PC-9 (cell line): Measurements from ENCODE around the gene SLC1A7.

Experiments
- EZH2 ChIP-seq: fragments of 200-600 bp; sonication (generic); IDR thresholded peaks from 2 replicates; pipeline ENCODE4 v1.8.0; 2017; ENCODE audit warnings: antibody characterized with exemption, low read depth
- TF ChIP-seq, protein P1 (sequence below): fragments of 200-600 bp; sonication (generic); conservative IDR thresholded peaks from 2 replicates; pipeline ENCODE4 v1.6.1; 2017; ENCODE audit warnings: mixed run types, antibody characterized with exemption, mild to moderate bottlenecking, moderate library complexity

DNA sequence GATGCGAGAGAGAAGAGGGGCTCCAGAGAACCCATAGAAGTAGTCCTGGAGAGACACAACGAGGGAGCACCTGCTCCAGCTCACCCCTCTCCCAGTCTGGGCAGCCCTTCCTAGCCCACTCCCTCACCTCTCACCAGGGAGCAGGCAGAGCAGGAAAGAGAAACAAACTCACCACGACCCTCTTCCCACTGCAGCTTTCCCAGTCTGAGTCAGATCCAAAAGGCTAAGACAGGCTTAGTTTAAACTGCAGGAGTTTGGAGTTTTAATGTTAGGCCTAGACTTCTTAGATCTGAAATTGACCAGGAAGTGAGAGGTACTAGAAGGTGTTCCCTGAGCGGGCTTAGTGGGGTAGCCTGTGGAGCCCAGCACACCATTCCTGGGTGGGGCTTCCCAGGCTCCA, 29.6 kb downstream of the SLC1A7 start:
- TF ChIP-seq, protein P1, sequence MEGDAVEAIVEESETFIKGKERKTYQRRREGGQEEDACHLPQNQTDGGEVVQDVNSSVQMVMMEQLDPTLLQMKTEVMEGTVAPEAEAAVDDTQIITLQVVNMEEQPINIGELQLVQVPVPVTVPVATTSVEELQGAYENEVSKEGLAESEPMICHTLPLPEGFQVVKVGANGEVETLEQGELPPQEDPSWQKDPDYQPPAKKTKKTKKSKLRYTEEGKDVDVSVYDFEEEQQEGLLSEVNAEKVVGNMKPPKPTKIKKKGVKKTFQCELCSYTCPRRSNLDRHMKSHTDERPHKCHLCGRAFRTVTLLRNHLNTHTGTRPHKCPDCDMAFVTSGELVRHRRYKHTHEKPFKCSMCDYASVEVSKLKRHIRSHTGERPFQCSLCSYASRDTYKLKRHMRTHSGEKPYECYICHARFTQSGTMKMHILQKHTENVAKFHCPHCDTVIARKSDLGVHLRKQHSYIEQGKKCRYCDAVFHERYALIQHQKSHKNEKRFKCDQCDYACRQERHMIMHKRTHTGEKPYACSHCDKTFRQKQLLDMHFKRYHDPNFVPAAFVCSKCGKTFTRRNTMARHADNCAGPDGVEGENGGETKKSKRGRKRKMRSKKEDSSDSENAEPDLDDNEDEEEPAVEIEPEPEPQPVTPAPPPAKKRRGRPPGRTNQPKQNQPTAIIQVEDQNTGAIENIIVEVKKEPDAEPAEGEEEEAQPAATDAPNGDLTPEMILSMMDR = no peak
- TF ChIP-seq EZH2 = no peak
